BLaER1 treated with 17β-estradiol and CSF1 and Interleukin-3, amounts not matched to agents 10 nM and 100 nM (cell line): ENCODE data around the gene PLEKHG3.

Experiments
- H3K27ac ChIP-seq, 11 experiments: shearing (Covaris generic); formaldehyde crosslinking; 2 replicates each; pipeline ENCODE4 v1.8.1; 2022
- H3K27me3 ChIP-seq, 11 experiments: shearing (Covaris generic); formaldehyde crosslinking; 2 replicates each; pipeline ENCODE4 v1.8.1; 2022
- H3K36me3 ChIP-seq, 11 experiments: shearing (Covaris generic); formaldehyde crosslinking; 2 replicates each; pipeline ENCODE4 v1.8.1; 2022
- H3K4me1 ChIP-seq, 10 experiments: shearing (Covaris generic); formaldehyde crosslinking; 2 replicates each; pipeline ENCODE4 v1.8.1; 2022
- H3K4me2 ChIP-seq, 11 experiments: shearing (Covaris generic); formaldehyde crosslinking; 2 replicates each; pipeline ENCODE4 v1.8.1; 2022
- H3K4me3 ChIP-seq, 10 experiments: shearing (Covaris generic); formaldehyde crosslinking; 2 replicates each; pipeline ENCODE4 v1.8.1; 2022
- H3K9ac ChIP-seq, 11 experiments: shearing (Covaris generic); formaldehyde crosslinking; 2 replicates each; pipeline ENCODE4 v1.8.1; 2022
- H3K9me3 ChIP-seq, 11 experiments: shearing (Covaris generic); formaldehyde crosslinking; replicated peaks in 1 of 11; 2 replicates each; pipeline ENCODE4 v1.8.1; 2022
- H4K20me1 ChIP-seq, 11 experiments: shearing (Covaris generic); formaldehyde crosslinking; 2 replicates each; pipeline ENCODE4 v1.8.1; 2022
- Cebpa-rat ChIP-seq, 11 experiments: shearing (Covaris generic); IDR thresholded peaks; 2 replicates each; pipeline ENCODE4 v1.8.1; 2022

Gene PLEKHG3

GRCh38 chr14:64773577-64773976 is 69.4 kb downstream of the PLEKHG3 start:
- Histone ChIP-seq H3K27ac (no peak overlapping the region), H3K4me3 (no peak overlapping the region), H3K36me3 (no peaks in the 10 kb centered on the region), H3K9me3 (peaks cover 26 to 35% (median 32%) of the 10 kb centered on the region in 11 experiments), H4K20me1 (no peaks in the 10 kb centered on the region), H3K4me1 (peaks cover 0 to 27% (median 19%) of the 10 kb centered on the region in 10 experiments; a peak in 15 of 20 replicates), H3K4me2 (no peak overlapping the region), H3K9ac (no peak overlapping the region), H3K27me3 (no peaks in the 10 kb centered on the region)
- no peak for TF ChIP-seq Cebpa-rat (IDR thresholded peaks at IDR 0.05)

GRCh38 chr14:64774272-64774671 is 70.0 kb downstream of the PLEKHG3 start:
- TF ChIP-seq Cebpa-rat (IDR thresholded peaks at IDR 0.05) = no peak
- H3K27me3 ChIP-seq = no peaks in the 10 kb centered on the region
- no peak overlapping the region for H3K9ac ChIP-seq
- H3K4me1 ChIP-seq = peaks cover 0 to 27% (median 19%) of the 10 kb centered on the region in 10 experiments; a peak in 15 of 20 replicates
- no peak overlapping the region for H3K27ac ChIP-seq
- no peak overlapping the region for H3K4me2 ChIP-seq
- no peak overlapping the region for H3K4me3 ChIP-seq
- H3K9me3 ChIP-seq = peaks cover 26 to 35% (median 32%) of the 10 kb centered on the region in 11 experiments
- no peaks in the 10 kb centered on the region for H3K36me3 ChIP-seq
- no peaks in the 10 kb centered on the region for H4K20me1 ChIP-seq

GRCh38 chr14:64775081-64775777 is 71.0 kb downstream of the PLEKHG3 start:
- no peak overlapping the region for H3K4me2 ChIP-seq
- H3K36me3 ChIP-seq = no peaks in the 10 kb centered on the region

GRCh38 chr14:64777461-64777860 is 73.2 kb downstream of the PLEKHG3 start:
- Histone ChIP-seq H3K4me1 (peaks cover 0 to 19% (median 15%) of the 10 kb centered on the region in 10 experiments; a peak in 15 of 20 replicates), H3K9me3 (peaks cover 26 to 32% (median 31%) of the 10 kb centered on the region in 11 experiments), H3K36me3 (no peaks in the 10 kb centered on the region), H4K20me1 (no peaks in the 10 kb centered on the region), H3K27me3 (no peaks in the 10 kb centered on the region), H3K27ac (no peak overlapping the region), H3K4me3 (no peak overlapping the region), H3K9ac (0 out of 22 replicates have a peak overlapping the region, but pooled peaks of 1 of the 11 experiments have one; percentile 0), H3K4me2 (peak overlapping the region; percentile 5 to 71 (median 50); a peak in 17 of 22 replicates)
- no peak for TF ChIP-seq Cebpa-rat (IDR thresholded peaks at IDR 0.05)

More at GRCh38 chr14:64775081-64775777, 71.0 kb downstream of the PLEKHG3 start:
- Histone ChIP-seq H3K9me3 (peaks cover 26 to 35% (median 32%) of the 10 kb centered on the region in 11 experiments), H3K9ac (no peak overlapping the region), H3K27me3 (no peaks in the 10 kb centered on the region), H3K4me1 (peaks cover 0 to 27% (median 19%) of the 10 kb centered on the region in 10 experiments; a peak in 15 of 20 replicates), H3K4me3 (no peak overlapping the region), H4K20me1 (no peaks in the 10 kb centered on the region), H3K27ac (no peak overlapping the region)
- no peak for TF ChIP-seq Cebpa-rat (IDR thresholded peaks at IDR 0.05)

- H3K4me1 ChIP-seq = peaks cover 0 to 19% (median 15%) of the 10 kb centered on the region in 10 experiments; a peak in 15 of 20 replicates
- no peaks in the 10 kb centered on the region for H4K20me1 ChIP-seq
- H3K4me2 ChIP-seq = peak overlapping the region in 10 of 11 experiments; percentile 10 to 71 (median 54); a peak in 17 of 22 replicates
- H3K9ac ChIP-seq = peak overlapping the region in 1 of 11 experiments; percentile 0; a peak in 1 of 22 replicates
- peak overlapping the region in 2 of 11 experiments; percentile 12 to 34; a peak in 1 of 22 replicates for H3K27ac ChIP-seq
- peaks cover 22 to 25% (median 24%) of the 10 kb centered on the region in 11 experiments for H3K9me3 ChIP-seq
- no peaks in the 10 kb centered on the region for H3K27me3 ChIP-seq
- H3K4me3 ChIP-seq = no peak overlapping the region
- no peak for TF ChIP-seq Cebpa-rat (IDR thresholded peaks at IDR 0.05)
- H3K36me3 ChIP-seq = no peaks in the 10 kb centered on the region
These were observed 74.0 kb downstream of the PLEKHG3 start for GRCh38 chr14:64778104-64778754.

- peaks cover 10 to 12% (median 11%) of the 10 kb centered on the region in 11 experiments for H3K9me3 ChIP-seq
These were observed 75.2 kb downstream of the PLEKHG3 start for GRCh38 chr14:64779472-64779871.

GRCh38 chr14:64782196-64782595 is 78.0 kb downstream of the PLEKHG3 start:
- Histone ChIP-seq H3K9ac (no peak overlapping the region), H3K4me3 (no peak overlapping the region), H3K4me2 (no peak overlapping the region), H3K27ac (no peak overlapping the region), H4K20me1 (no peaks in the 10 kb centered on the region), H3K4me1 (peaks cover 0 to 15% (median 12%) of the 10 kb centered on the region in 10 experiments; a peak in 15 of 20 replicates), H3K27me3 (no peaks in the 10 kb centered on the region), H3K36me3 (no peaks in the 10 kb centered on the region), H3K9me3 (no peaks in the 10 kb centered on the region)
- TF ChIP-seq Cebpa-rat (IDR thresholded peaks at IDR 0.05) = no peak

More at GRCh38 chr14:64779472-64779871, 75.2 kb downstream of the PLEKHG3 start:
- no peak overlapping the region for H3K4me3 ChIP-seq
- no peak overlapping the region for H3K4me2 ChIP-seq
- no peaks in the 10 kb centered on the region for H3K36me3 ChIP-seq
- H3K27me3 ChIP-seq = no peaks in the 10 kb centered on the region
- peaks cover 0 to 19% (median 15%) of the 10 kb centered on the region in 10 experiments; a peak in 15 of 20 replicates for H3K4me1 ChIP-seq
- no peak overlapping the region for H3K9ac ChIP-seq
- TF ChIP-seq Cebpa-rat (IDR thresholded peaks at IDR 0.05) = no peak
- no peaks in the 10 kb centered on the region for H4K20me1 ChIP-seq
- H3K27ac ChIP-seq = no peak overlapping the region

- Histone ChIP-seq H3K4me3 (no peak overlapping the region), H3K27me3 (no peaks in the 10 kb centered on the region), H3K9ac (no peak overlapping the region), H3K36me3 (no peaks in the 10 kb centered on the region), H3K4me1 (no peaks in the 10 kb centered on the region), H3K4me2 (no peak overlapping the region), H4K20me1 (no peaks in the 10 kb centered on the region), H3K27ac (no peak overlapping the region), H3K9me3 (no peaks in the 10 kb centered on the region)
- TF ChIP-seq Cebpa-rat (IDR thresholded peaks at IDR 0.05) = no peak
These were observed 79.8 kb downstream of the PLEKHG3 start for GRCh38 chr14:64784006-64784405.
